AG08395 (cell line): ENCODE data around the gene SPPL2B.
"Not testable (repeated sequence)": the region's sequence is repeated elsewhere in the genome, so short reads cannot be mapped to it uniquely, and the experiment has no call there.

Experiments used
- DNase-seq: peaks from one replicate; pipeline ENCODE4 v3.0.0; 2012; ENCODE audit warnings: mixed read lengths, low spot score

The SPPL2B gene

DNA sequence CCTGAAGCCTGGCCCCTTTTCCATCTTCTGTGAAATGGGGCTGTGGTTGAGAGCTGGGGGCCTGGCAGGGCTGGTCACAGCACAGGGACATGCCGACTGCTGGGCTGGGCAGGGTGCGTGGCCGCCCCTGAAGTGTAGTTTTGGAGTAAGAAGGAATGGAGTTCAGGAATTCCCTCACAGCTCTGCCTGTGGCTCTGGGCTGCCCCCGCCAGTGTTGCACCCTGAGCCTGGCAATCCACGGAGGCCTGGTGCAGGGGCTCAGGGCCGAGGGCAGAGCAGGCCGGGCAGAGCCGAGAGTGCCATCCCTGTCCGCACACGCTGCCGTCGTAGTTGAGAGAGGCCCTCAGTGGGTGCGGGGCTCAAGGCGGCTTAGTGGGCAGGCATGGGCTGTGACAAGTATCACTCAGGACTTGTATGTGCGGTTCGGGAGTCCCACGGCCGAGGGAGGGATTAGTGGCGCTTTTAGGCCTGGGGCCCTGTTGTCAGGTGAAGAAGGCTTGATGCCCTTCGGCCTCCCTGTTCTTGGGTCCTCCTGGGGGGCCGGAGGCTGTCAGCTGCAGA, 9.7 kb downstream of the SPPL2B start:
- DNase-seq: no peak

DNA sequence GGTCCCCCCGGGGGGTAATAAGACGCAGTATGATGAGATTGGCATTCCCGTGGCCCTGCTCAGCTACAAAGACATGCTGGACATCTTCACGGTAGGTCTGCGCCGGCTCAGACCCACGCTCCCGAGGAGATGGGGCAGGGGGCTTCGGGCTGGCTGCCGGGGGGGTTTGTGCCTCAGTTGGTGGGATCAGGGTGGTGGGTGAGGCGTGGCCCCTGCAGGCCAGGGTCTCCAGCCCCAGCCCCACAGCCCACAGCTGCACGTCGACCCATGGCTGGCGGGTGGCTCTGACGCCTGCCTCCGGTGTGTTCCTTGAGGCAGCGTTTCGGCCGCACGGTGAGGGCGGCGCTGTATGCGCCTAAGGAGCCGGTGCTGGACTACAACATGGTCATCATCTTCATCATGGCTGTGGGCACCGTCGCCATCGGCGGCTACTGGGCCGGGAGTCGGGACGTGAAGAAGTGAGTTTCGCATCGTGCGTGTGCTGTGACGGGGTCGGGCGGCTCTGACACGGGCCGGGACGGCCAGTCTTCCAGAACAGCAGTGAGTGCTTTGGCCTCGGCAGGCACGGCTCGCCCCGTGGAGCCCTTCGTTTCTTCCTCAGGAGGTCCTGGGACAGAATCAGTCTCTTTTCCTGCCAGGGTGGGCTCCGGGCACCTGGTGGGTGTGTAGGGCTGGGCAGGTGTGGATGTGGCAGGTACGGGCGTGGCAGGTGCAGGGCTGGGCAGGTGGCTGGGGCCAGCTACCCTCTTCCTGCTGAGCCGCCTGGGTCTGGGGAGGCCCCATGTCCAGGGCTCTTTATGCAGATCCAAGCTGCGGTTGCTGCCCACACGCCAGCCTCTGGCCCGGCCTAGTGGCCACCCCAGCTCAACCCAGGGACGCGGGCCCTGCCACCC, 10.5 kb downstream of the SPPL2B start:
- no peak for DNase-seq

DNA sequence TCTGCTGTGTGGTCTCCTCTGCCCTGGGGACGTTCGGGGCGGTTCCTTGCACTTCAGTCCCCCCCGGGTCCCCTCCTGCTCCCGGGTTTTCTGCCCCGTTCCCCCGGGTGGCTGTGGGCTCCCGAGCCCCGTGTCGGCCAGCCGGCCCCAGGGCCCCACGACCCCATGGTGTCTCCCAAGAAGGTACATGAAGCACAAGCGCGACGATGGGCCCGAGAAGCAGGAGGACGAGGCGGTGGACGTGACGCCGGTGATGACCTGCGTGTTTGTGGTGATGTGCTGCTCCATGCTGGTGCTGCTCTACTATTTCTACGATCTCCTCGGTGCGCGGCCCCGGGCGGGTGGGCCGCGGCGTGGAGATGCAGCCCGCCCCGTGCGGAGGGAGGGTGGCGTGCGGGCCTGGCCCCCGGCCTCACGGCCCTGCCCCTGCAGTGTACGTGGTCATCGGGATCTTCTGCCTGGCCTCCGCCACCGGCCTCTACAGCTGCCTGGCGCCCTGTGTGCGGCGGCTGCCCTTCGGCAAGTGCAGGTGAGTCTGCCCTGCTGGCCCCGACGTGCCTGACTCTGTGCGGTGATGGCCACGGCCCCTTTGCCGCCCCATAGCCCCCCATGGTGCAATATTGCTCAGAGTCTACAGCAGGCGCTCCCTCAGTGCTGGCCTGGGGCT, 11.3 kb downstream of the SPPL2B start:
- DNase-seq: no peak

DNA sequence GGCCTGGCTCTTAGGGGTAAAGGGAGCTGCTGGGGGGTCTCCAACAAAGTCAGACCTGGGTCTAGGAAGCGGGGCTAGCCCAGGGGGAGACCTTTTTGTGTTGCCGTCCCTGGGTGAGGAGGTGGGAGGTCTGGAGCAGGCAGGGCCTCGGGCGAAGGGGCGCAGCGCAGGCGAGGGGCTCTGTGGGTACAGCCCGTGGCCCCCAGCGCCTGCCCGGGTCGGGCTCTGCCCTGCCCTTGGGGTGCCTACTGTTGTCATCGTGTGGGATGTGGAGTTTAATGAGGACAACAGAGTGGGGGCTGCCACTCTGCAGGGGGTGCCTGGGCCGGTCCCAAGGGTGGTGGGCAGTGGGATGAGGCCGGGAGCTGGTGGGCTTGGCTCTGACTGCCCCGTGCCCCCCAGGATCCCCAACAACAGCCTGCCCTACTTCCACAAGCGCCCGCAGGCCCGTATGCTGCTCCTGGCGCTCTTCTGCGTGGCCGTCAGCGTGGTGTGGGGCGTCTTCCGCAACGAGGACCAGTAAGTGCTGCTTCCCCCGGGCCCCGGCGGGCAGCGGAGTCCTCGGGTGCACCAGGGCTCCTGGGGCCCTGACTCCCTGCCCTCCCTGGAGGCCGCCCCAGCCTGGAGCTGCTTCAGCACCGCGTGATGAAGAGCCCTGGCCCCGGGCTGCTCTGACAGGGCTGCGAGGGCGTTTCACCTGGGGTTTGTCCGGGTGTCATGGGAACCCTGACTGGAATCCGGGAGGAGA, 12.2 kb downstream of the SPPL2B start:
- no peak for DNase-seq

DNA sequence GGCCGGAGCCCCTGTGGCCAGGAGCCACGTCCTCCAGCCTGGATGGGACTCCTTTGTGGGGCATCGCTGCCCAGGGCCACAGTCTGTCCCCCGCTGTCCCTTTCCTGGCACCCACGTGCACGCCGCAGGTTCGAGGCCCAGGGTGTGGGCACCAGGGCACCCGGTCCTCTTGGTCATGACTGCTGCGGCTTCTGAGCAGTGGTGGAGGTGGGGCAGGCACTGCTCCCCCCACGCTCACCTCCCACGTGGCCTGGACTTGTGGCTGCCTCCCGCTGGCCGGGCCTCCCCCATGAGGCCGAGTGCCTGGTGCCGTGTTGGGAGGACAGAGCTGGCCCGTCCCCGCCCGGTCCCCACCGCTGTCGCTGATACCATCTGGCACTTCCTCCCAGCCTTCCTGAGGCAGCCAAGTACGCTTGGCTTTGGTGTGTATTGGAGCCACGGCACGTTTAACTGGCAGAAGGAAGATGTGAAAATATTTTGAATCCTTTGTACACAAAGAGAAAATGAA, 12.8 kb downstream of the SPPL2B start:
- no peak for DNase-seq

DNA sequence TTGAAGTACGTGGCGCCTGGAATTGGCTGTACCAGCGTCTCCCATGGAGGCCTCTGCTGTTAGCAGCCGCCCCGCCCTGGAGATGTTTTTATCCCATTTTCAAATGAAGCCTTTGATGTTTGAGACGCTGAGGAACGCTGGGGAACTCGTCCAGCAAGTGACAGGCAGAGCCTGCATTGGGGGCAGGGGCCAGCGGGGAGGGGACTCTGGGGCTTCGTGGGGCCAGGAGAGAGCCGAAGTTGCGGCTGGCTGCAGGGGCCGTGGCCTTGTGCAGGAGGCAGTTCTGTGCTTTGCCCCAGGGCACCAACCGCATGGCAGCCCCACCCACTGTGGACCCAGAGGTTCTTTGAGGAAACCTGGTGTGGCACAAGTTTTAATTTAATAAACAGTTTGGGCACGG, 13.5 kb downstream of the SPPL2B start:
- DNase-seq: no peak

DNA sequence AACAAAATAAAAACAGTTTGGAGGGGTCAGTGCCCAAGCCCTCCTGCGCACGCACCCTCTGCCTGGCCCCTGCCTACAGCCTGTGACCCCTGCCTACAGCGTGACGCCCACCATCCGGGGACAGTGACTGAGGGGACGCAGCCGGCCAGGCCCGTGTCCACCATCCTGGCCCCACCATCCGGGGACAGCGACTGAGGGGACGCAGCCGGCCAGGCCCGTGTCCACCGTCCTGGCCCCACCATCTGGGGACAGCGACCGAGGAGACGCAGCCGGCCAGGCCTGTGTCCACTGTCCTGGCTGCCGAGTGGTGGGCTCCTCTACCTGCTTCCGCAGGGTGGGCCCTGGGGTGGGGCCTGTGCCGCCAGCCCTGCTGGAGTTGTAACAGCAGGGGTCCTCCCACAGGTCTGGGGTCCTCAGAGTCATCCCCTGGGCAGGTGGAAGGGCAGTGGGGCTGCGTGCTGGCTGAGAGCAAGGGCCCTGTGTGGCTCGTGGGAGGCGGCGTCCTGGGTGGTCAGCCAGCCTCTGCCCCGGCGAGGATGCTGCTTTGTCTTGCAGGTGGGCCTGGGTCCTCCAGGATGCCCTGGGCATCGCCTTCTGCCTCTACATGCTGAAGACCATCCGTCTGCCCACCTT, 14.3 kb downstream of the SPPL2B start:
- DNase-seq: no peak

DNA sequence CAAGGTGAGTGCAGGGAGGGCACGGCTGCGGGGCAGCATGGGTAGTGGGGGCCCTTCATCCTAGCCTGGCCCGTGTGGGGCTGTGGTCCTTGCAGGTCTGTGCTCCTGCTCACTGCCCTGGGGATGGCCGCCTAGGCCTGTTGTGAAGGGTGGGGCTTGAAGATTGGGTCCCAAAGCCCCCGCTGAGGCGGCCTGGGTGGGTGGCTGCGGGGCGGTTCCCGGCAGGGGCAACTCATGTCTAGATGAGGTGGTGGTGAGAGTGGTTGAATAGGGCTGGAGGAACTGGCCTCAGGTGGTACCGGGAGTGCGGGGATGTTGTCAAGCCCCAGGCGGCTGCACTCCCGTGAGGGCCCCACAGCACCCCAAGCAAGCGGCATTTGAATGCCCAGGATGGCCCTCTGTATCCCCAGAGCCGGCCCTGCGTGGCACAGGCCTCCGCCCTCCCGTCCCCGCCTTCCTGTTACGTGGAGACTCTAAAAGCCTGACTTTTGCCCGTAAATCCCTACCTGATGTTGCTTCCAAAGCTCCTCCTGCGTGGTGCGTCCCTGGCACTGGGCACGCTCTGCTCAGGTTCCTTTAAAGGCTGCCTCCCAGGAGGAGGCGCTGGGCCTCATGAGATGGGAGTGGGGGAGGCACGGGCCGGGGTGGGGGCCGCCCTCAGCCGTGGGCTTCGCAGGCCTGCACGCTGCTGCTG, 15.0 kb downstream of the SPPL2B start:
- no peak for DNase-seq

DNA sequence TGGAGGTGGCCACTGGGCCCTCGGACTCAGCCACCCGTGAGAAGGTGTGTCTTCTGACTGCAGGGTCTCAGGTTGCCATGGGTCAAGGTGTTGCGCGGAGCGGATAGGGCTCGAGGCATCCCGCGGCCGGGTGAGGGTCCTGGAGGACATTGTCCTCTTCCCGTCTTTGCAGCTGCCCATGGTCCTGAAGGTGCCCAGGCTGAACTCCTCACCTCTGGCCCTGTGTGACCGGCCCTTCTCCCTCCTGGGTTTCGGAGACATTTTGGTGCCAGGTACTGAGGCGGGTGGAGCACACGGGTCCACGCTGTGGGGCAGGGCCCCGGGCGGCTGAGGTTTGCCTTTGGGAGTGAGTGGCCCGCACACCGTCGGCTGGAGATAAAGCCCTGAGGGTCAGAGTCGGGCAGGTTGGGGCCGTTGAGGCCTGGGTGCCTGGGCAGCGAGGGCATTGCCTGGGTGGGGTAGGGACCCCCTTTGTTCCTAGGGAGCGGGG, 15.9 kb downstream of the SPPL2B start:
- DNase-seq: no peak

DNA sequence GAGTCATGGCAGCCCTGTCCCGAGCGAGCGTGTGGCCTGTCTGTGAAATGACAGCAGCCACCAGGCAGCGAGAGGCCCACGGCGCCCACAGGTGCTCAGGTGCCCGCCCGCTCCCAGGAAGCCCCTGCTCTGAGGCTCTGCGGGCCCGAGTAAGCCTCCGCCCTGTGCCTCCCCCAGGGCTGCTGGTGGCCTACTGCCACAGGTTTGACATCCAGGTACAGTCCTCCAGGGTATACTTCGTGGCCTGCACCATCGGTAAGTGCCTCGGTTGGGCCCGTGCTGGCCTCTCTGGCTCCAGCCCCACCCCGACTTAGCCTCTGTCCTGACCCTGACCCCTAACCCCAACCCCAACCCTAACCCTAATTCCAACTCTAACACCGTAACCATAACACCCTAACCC, 16.6 kb downstream of the SPPL2B start:
- no peak for DNase-seq

DNA sequence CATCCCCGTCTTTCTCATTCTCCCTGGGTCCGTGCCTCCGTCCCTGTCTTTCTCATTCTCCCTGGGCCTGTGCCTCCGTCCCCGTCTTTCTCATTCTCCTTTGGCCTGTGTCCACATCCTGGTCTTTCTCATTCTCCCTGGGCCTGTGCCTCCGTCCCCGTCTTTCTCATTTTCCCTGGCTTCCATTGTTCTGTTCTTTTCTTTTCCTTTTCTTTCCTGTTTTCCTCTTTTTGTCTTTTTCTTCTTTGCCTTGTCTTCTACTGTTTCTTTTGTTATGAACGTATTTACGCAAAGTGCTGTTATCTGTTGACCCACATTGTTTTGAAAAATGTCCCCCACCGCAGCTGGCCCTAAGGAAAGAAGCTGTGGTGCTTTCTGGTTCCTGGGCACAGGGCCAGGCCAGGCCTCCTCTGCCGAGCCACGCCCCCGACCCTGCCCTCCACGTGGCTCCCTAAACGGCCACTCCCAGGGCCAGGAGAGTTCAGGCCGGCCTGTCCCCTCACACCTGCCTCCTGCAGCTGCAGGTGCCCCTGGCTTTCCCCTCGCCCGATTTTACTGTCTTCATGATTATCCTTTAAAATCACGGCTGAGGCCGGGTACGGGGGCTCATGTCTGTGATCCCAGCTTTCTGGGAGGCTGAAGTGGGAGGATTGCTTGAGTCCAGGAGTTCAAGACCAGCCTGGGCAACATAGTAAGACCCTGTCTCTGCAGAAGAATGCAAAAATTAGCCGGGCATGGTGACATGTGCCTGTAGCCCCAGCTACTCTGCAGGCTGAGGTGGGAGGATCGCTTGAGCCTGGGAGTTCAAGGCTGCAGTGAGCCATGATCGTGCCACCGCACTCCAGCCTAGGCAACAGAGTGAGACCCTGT, 17.5 kb downstream of the SPPL2B start:
- no peak for DNase-seq

DNA sequence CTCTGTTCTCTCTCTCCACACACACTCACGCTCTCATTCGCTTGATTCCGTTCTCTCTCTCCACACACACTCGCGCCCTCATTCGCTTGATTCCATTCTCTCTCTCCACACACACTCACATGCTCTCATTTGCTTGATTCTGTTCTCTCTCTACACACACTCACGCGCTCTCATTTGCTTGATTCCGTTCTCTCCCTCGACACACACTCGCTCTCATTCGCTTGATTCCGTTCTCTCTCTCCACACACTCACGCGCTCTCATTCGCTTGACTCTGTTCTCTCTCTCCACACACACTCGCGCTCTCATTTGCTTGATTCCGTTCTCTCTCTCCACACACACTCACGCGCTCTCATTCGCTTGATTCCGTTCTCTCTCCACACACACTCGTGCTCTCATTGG, 21.3 kb downstream of the SPPL2B start:
- not testable (repeated sequence) for DNase-seq

DNA sequence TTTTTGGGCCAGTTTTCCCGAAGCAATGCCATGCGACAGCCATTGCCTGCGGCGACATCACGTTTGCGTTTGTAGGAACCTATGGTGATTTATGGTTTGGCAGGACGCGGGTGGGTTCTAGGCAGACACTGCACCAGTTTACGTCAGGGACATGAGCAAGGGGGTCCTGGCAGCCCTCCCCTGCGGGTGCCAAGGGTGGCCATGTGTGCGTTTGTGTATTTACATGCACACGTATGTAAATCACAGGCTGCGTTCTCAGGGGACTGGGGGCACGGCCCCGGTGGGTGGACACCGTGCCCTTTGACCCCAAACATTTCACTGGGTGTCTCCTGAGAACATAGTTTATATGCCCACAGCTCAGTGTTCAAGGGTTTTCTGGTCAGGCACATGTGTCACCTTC, 22.2 kb downstream of the SPPL2B start:
- no peak for DNase-seq

DNA sequence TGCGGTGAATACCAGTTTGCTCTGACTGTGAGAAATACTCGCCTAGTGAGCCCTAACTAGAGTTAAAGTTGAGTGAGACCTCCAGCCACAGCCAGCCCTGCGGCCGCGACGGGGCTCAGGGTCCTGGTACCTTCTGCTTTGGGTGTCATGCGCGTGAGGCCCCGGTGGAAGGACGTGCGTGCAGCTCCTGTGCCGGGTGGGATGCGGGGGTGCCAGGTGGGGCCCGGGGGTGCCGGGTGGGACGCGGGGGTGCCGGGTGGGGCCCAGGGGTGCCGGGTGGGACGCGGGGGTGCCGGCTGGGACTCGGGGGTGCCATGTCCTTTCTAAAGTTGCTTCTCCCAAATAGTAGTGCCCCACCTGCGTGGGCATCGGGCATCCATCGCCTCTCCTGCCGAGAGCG, 23.1 kb downstream of the SPPL2B start:
- DNase-seq: no peak

DNA sequence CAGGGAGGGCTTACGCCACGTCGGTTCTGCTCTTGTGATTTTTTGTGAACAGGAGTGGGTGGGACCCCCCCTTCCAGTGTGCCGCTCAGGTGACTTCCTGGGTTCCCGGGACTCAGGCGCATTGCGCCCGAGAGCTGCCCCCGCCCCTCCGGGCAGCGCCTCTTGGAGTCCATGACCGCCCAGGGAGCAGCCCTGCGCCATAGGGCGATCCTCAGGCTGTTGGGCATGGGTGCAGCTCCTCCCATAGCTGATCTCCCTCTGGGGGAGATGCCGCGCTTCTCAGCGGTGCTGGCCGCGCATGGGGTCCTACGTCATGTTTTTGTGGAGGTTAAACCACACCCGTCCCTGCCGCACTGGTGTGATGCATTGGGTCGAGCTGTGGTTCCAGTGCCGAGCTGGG, 23.6 kb downstream of the SPPL2B start:
- DNase-seq: no peak

DNA sequence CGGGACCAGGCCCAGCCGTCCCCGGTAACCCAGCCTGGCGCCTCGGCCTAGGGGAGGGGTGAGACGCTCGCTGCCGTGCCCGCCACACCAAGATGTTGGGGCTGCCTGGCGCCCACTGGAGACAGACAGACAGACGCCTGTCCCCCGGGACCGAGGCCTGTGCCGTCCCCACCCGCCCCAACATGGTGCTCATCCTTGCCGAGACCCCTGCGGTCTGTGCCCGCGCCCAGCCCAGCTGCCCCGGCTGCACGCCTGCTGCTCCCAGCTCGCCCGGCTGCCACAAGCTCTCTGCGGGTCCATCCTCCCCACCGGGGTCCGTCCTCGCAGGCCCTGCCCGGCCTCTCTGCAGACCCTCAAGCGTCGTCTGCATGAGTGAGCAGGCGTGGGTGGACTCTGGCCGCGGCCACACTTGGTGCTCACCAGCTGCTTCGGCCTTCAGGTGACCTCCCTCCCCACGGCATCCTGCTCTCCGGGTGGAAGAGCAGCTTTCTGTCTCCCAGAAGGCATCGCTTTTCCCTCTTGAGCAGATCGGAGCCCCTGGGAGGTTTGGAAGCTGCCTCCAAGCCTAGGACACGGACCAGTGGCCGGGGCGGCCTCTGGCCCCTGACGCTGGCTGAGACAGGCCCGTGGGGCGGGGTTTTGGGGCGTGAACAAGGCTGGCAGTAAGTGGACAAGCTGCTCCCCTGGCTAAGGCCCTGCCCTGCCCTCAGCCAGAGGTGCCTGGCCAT, 24.8 kb downstream of the SPPL2B start:
- DNase-seq: no peak

DNA sequence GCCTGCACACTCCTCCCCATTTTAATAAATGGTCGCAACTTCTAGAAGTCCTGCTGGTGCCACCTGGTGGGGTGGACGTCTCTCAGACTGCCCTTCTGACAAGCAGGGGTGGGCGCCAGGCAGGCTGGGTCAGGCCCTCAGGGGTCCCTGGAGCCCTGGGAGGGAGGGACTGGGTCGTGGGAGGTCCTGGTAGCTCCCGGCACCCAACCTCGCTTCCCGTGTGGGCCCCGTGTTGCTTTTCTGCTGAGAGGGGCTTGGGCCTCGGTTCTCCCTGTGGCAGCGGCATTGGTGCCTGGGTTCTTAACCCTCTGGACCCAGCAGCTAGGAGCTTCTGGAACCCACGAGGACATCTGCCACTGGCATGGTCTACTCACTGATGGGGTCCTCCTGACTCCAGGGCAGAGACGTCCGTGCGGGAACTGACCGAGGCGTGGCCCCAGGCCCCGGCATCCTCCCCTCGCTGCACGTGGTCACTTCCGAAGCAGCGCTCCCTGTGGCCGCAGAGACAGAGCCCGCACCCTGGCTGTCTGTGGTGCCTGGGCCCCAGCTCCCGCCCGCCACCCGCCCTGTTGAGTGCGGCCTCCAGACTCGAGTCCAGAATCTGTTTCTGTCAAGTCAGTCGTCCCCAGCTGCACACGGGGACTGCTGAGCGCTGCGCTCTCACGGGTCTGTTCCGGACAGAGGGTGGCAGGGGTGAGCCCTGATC, 25.6 kb downstream of the SPPL2B start:
- DNase-seq: no peak

DNA sequence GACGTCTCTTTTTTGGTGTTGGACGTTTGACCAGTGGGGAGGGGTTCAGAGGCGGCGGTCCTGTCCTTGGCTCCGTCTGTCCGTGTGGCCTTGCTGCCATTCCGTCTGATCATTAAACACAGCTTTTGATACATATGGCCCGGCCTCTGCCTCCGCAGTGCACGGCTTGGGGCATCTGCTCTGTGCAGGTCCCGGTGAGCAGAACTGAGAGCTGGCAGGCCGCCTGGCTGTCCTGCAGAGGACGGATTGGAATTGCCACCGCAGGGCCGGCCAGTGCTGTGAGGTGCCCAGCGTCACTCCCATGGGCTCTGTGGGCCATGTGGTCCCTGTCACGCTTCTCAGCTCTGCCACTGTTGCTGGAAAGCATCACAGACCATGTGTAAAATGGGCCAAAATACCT, 26.2 kb downstream of the SPPL2B start:
- DNase-seq: no peak
